Panc1 (cell line): ENCODE results near the gene ZNF189. TPM values are rescaled to one million over a fixed set of nuclear protein-coding genes. Genes with fewer than 3 reads are reported as not detected.

Experiments
- ATAC-seq: fragments of 200-7000 bp; cut with Tn5 transposase; 2 replicates; pipeline ENCODE4 v1.9.1; 2020; ENCODE audit warnings: mild to moderate bottlenecking, moderate library complexity
- BruUV-seq: library from RNA; stranded (reverse); fragments of 400-500 nt; replicated peaks from 2 replicates; lab custom pipeline; 2021; lab: Mats Ljungman, UMichigan
- CTCF ChIA-PET: fragments of 300-600 bp; sonication (Branson Sonifier 250); formaldehyde crosslinking; loops from one replicate; lab custom pipeline; 2022; ENCODE audit warnings: antibody characterized with exemption; lab: Charles Lee
- POLR2A ChIA-PET: fragments of 300-600 bp; sonication (Branson Sonifier 250); formaldehyde crosslinking; loops from one replicate; lab custom pipeline; 2022; ENCODE audit warnings: antibody characterized with exemption; lab: Charles Lee
- DNase-seq: peaks from one replicate; pipeline ENCODE4 v3.0.0-alpha.2; 2010; ENCODE audit warnings: low read depth, low spot score
- H3K27ac ChIP-seq: 2 replicates; pipeline ENCODE4 v1.5.1; 2011; ENCODE audit warnings: mild to moderate bottlenecking, low read length, inconsistent platforms
- H3K27me3 ChIP-seq: fragments of 200-500 bp; sonication (Bioruptor generic); 2 replicates; pipeline ENCODE4 v1.6.0; 2014; ENCODE audit warnings: low read length, inconsistent platforms; ENCODE audit not compliant: control insufficient read depth, insufficient read depth
- H3K36me3 ChIP-seq: fragments of 200-500 bp; sonication (Bioruptor generic); 2 replicates; pipeline ENCODE4 v1.5.1; 2014; ENCODE audit warnings: inconsistent platforms, mild to moderate bottlenecking, low read length, moderate library complexity; ENCODE audit not compliant: control insufficient read depth, insufficient read depth
- H3K4me1 ChIP-seq: 2 replicates; pipeline ENCODE4 v1.5.1; 2011; ENCODE audit warnings: inconsistent platforms, mild to moderate bottlenecking, low read length, moderate library complexity; ENCODE audit not compliant: control insufficient read depth, insufficient read depth
- H3K4me3 ChIP-seq, 2 experiments: 2 replicates each; pipeline ENCODE4 v1.5.1; 2011 to 2012; ENCODE audit warnings: low read depth in 2 of 2, low read length in 2 of 2, mild to moderate bottlenecking in 2 of 2, inconsistent platforms in 1 of 2, moderate library complexity in 1 of 2
- H3K9me3 ChIP-seq: fragments of 200-500 bp; sonication (Bioruptor generic); 2 replicates; pipeline ENCODE4 v1.5.1; 2014; ENCODE audit warnings: low read depth, mild to moderate bottlenecking, inconsistent platforms, low read length, moderate library complexity; ENCODE audit not compliant: control insufficient read depth, insufficient read depth
- POLR2AphosphoS5 ChIP-seq: IDR thresholded peaks from 2 replicates; pipeline ENCODE4 v1.6.1; 2012; ENCODE audit warnings: mild to moderate bottlenecking, low read depth, low read length, moderate library complexity
- REST ChIP-seq, 2 experiments: IDR thresholded peaks; 2 replicates each; pipeline ENCODE4 v1.6.1; 2011 to 2012; ENCODE audit warnings: low read depth in 2 of 2, control low read depth in 1 of 2, low read length in 1 of 2, mild to moderate bottlenecking in 1 of 2, moderate library complexity in 1 of 2; ENCODE audit not compliant: insufficient read depth in 1 of 2
- SIN3A ChIP-seq: IDR thresholded peaks from 2 replicates; pipeline ENCODE4 v1.6.1; 2012; ENCODE audit warnings: low read depth, mild to moderate bottlenecking, low read length, moderate library complexity, borderline replicate concordance; ENCODE audit not compliant: insufficient read depth
- TCF7L2 ChIP-seq: IDR thresholded peaks from 2 replicates; pipeline ENCODE4 v1.6.1; 2011; ENCODE audit warnings: mild to moderate bottlenecking, low read depth, low read length, inconsistent platforms
- in situ Hi-C: cut with HindIII; loops from 2 replicates; pipeline ENCODE4 v1.10.0; 2016; ENCODE audit warnings: low sequenced_read_pairs, low pct_unique_long_range_greater_than_20kb
- intact Hi-C: fragments of 100-400 bp; cut with micrococcal nuclease; formaldehyde crosslinking; loops from one replicate; pipeline ENCODE4 v1.10.0; 2022; ENCODE audit not compliant: unreplicated experiment
- total RNA-seq: library from RNA; stranded (reverse); gene quantifications from one replicate; pipeline ENCODE4 v1.2.1, GENCODE V29; 2021; ENCODE audit not compliant: unreplicated experiment
- TF ChIP-seq, protein P1 (sequence below): fragments of 450-650 bp; IDR thresholded peaks from 2 replicates; pipeline ENCODE4 v1.5.1; 2017; ENCODE audit warnings: mild to moderate bottlenecking

ZNF189 gene
- total RNA-seq, 1 experiment from 2014 or later, result 7.0 TPM

DNA sequence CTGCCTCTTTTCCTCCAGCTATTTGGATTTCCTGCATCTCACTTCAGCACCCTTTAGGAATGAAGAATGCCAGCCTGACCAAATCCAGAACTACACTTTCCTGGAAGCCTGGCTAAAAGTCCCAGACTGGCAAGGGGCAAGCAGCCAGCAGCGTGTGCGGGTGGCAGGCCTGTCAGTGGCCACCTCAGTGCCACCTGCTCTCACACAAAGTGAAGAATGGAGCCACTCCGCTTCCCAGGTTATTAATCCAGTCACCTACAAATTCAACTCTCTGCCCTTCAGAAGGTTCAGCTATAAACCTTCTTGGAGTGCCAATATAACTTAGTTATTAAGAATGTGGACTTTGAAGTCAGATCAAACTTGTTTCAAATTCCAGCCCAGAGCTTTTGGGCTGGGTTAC is 43.7 kb downstream of the ZNF189 start:
- H3K27me3 ChIP-seq, result no peaks in the 10 kb centered on the region
- no TSS peak for BruUV-seq
- in situ Hi-C loops, result no loop called here
- H3K27ac ChIP-seq, result no peak overlapping the region
- intact Hi-C loops, result no loop called here
- DNase-seq (no peak), ATAC-seq (no peak)
- H3K9me3 ChIP-seq, result no peaks in the 10 kb centered on the region
- no peak for TF ChIP-seq POLR2AphosphoS5
- TF ChIP-seq, protein P1, sequence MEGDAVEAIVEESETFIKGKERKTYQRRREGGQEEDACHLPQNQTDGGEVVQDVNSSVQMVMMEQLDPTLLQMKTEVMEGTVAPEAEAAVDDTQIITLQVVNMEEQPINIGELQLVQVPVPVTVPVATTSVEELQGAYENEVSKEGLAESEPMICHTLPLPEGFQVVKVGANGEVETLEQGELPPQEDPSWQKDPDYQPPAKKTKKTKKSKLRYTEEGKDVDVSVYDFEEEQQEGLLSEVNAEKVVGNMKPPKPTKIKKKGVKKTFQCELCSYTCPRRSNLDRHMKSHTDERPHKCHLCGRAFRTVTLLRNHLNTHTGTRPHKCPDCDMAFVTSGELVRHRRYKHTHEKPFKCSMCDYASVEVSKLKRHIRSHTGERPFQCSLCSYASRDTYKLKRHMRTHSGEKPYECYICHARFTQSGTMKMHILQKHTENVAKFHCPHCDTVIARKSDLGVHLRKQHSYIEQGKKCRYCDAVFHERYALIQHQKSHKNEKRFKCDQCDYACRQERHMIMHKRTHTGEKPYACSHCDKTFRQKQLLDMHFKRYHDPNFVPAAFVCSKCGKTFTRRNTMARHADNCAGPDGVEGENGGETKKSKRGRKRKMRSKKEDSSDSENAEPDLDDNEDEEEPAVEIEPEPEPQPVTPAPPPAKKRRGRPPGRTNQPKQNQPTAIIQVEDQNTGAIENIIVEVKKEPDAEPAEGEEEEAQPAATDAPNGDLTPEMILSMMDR, result no peak
- no peak for TF ChIP-seq REST (IDR thresholded peaks at IDR 0.05; ENCODE audit: insufficient read depth in 1 of 2, low read depth in 2 of 2, low read length in 1 of 2)
- no peak for TF ChIP-seq TCF7L2
- TF ChIP-seq SIN3A, result no peak
- H3K36me3 ChIP-seq, result no peaks in the 10 kb centered on the region
- ChIA-PET POLR2A (no interaction called here), CTCF (no interaction called here)
- no peaks in the 10 kb centered on the region for H3K4me1 ChIP-seq
- H3K4me3 ChIP-seq, result no peak overlapping the region

GRCh38 chr9:101442736-101443135 is 44.1 kb downstream of the ZNF189 start:
- in situ Hi-C loops, result no loop called here

More at GRCh38 chr9:101442736-101443135, 44.1 kb downstream of the ZNF189 start:
- intact Hi-C loops, result no loop called here
- no peaks in the 10 kb centered on the region for H3K9me3 ChIP-seq
- TF ChIP-seq REST (IDR thresholded peaks at IDR 0.05; ENCODE audit: insufficient read depth in 1 of 2, low read depth in 2 of 2, low read length in 1 of 2) (no peak), SIN3A (no peak), TCF7L2 (no peak), POLR2AphosphoS5 (no peak)
- TF ChIP-seq, protein P1, result no peak
- no peaks in the 10 kb centered on the region for H3K36me3 ChIP-seq
- DNase-seq (no peak), ATAC-seq (no peak)
- no peaks in the 10 kb centered on the region for H3K27me3 ChIP-seq
- ChIA-PET POLR2A (no interaction called here), CTCF (no interaction called here)
- no TSS peak for BruUV-seq
- H3K4me3 ChIP-seq, result no peak overlapping the region
- no peak overlapping the region for H3K27ac ChIP-seq
- H3K4me1 ChIP-seq, result no peaks in the 10 kb centered on the region
